Measurements from ENCODE around the gene MDH1B.
A peak's percentile ranks its signal among the peaks of the same experiment; 100 is the strongest.

- TF ChIP-seq POLR2AphosphoS5 (IDR thresholded peaks at IDR 0.05) (peak; percentile 91), EZH2 (IDR thresholded peaks at IDR 0.05; ENCODE audit: borderline replicate concordance, insufficient read depth, low read length, poor library complexity, severe bottlenecking) (no peak)
Measured at GRCh38 chr2:206765242-206766056, at the start of gene MDH1B, which contains the start of gene FASTKD2.
